Measurements from ENCODE around the gene GFPT2. TPM values are rescaled to one million over a fixed set of nuclear protein-coding genes. Genes with fewer than 3 reads are reported as not detected.
A peak's percentile ranks its signal among the peaks of the same experiment; 100 is the strongest.

The GFPT2 gene
- total and polyA plus RNA-seq, 2 of the 8 experiments (the other 6 are each of a cell fraction or from before 2014, with no cell fraction given): 83.7 to 143 TPM

DNA sequence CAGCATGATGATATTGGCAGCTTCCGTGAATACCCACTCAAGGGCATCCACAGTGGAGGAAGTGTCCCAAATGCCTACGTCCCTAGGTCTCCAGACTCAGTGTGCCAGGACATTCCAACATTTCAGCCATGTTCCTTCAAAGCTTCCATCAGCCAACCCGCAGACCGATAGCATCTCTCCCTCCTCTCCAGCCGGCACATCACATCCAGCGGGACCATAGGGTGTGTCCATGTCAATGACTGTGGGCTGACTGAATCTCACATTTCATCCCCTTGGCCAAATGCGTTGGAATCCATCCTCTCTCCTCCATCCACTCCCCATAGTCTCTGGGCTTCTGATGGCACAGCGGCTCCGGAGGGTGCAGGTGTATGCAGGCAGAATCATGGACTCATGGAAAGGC, 22.2 kb upstream of the GFPT2 start:
- H2BK120ac ChIP-seq (replicated peaks; ENCODE audit: low read depth, low read length): no peak overlapping the region
- H4K20me1 ChIP-seq (replicated peaks in 1 of 2; ENCODE audit: control insufficient read depth in 1 of 2, insufficient read depth in 2 of 2, low read length in 2 of 2): no peaks in the 10 kb centered on the region
- H3K4me3 ChIP-seq (ENCODE audit: extremely low read depth in 1 of 4, insufficient read depth in 2 of 4, low read depth in 3 of 4, low read length in 4 of 4): no peak overlapping the region
- FAIRE-seq (no peak), DNase-seq (ENCODE audit: low read depth in 1 of 2, low spot score in 2 of 2) (no peak)
- H2AK5ac ChIP-seq (ENCODE audit: low read depth, low read length): no peak overlapping the region
- ChIA-PET POLR2A (ENCODE audit: partially characterized antibody) (interaction anchor here (0.7 to 1.1 kb wide), 2 partner anchors 30 to 427 kb away, joined by 3 read pairs; no protein-coding TSS in a partner anchor), CTCF (ENCODE audit: partially characterized antibody) (interaction anchor here (1.1 to 1.4 kb wide), 4 partner anchors 8 to 96 kb away, joined by 3 to 5 read pairs (median 3); no protein-coding TSS in a partner anchor)
- no peaks in the 10 kb centered on the region; a peak in 1 of 7 replicates for H3K27me3 ChIP-seq (replicated peaks in 1 of 4; ENCODE audit: control insufficient read depth in 3 of 4, extremely low read depth in 1 of 4, insufficient read depth in 3 of 4, low read length in 3 of 4)
- no peak overlapping the region for H2BK15ac ChIP-seq (ENCODE audit: low read length)
- no peak overlapping the region for H3K4me2 ChIP-seq (ENCODE audit: insufficient read depth in 1 of 2, low read depth in 2 of 2, low read length in 2 of 2)
- no peak overlapping the region for H2BK5ac ChIP-seq (ENCODE audit: low read depth, low read length)
- no peaks in the 10 kb centered on the region for H3K23me2 ChIP-seq (ENCODE audit: low read depth, low read length)
- H3K9me3 ChIP-seq (ENCODE audit: insufficient read depth in 2 of 2, low read depth in 1 of 2, low read length in 1 of 2): no peaks in the 10 kb centered on the region
- H4K91ac ChIP-seq (replicated peaks; ENCODE audit: insufficient read length, low read length): no peak overlapping the region
- no peak overlapping the region for H3K4ac ChIP-seq (replicated peaks; ENCODE audit: insufficient read length, low read depth, low read length)
- H3K23ac ChIP-seq (ENCODE audit: insufficient read length): no peak overlapping the region
- no peak overlapping the region for H3K27ac ChIP-seq (ENCODE audit: low read depth, low read length)
- H3K56ac ChIP-seq (replicated peaks; ENCODE audit: insufficient read length, low read depth, low read length): no peak overlapping the region
- no peaks in the 10 kb centered on the region for H3K79me1 ChIP-seq (ENCODE audit: low read depth, low read length)
- H3K9ac ChIP-seq (replicated peaks in 1 of 4; ENCODE audit: extremely low read depth in 1 of 4, low read depth in 3 of 4, low read length in 3 of 4): no peak overlapping the region
- H3K4me1 ChIP-seq (replicated peaks in 1 of 4; ENCODE audit: control insufficient read depth in 3 of 4, insufficient read depth in 4 of 4, low read length in 3 of 4): no peaks in the 10 kb centered on the region
- no peaks in the 10 kb centered on the region for H3K36me3 ChIP-seq (ENCODE audit: control insufficient read depth in 2 of 4, insufficient read depth in 4 of 4, low read length in 3 of 4)
- H4K8ac ChIP-seq (ENCODE audit: extremely low read depth, insufficient read depth, low read length): 0 out of 2 replicates have a peak overlapping the region, but pooled peaks have one; percentile 15
- no peak overlapping the region for H3K14ac ChIP-seq (ENCODE audit: insufficient read length)
- H2BK20ac ChIP-seq (ENCODE audit: low read length): no peak overlapping the region
- no peak overlapping the region for H4K5ac ChIP-seq (ENCODE audit: insufficient read length, low read depth, low read length)
- H3K79me2 ChIP-seq (ENCODE audit: control insufficient read depth in 1 of 2, insufficient read depth in 2 of 2, low read length in 2 of 2): no peaks in the 10 kb centered on the region
- no peak for TF ChIP-seq HDAC6 (IDR thresholded peaks at IDR 0.05; ENCODE audit: low read depth, low read length)
- TF ChIP-seq EP300 (IDR thresholded peaks at IDR 0.05; ENCODE audit: borderline replicate concordance in 1 of 2, low read depth in 2 of 2, low read length in 2 of 2): no peak
- TF ChIP-seq CBX8 (IDR thresholded peaks at IDR 0.05; ENCODE audit: borderline replicate concordance, low read depth, low read length): no peak
- TF ChIP-seq CTCF (IDR thresholded peaks at IDR 0.05; ENCODE audit: control extremely low read depth in 1 of 3, insufficient read depth in 1 of 3, low read depth in 1 of 3, low read length in 3 of 3): no peak
- TF ChIP-seq SIN3A (conservative IDR thresholded peaks at IDR 0.05 in 1 of 2, IDR thresholded peaks at IDR 0.05 in 1 of 2; ENCODE audit: low read depth in 1 of 2, low read length in 2 of 2): no peak
- no peak for TF ChIP-seq HDAC2 (IDR thresholded peaks at IDR 0.05; ENCODE audit: borderline replicate concordance in 1 of 2, low read depth in 2 of 2, low read length in 2 of 2)
- no peak overlapping the region for H2AFZ ChIP-seq (ENCODE audit: low read length)
- 92% methylated on average over 9 of the region's 9 CpGs; no CpG with 5 or more reads in 1 of the 2 experiments for WGBS, 2 experiments (ENCODE audit: extremely low coverage in 1 of 2, insufficient coverage in 1 of 2, insufficient read length in 1 of 2, insufficient replicate concordance in 2 of 2, low coverage in 1 of 2, low lambda C conversion rate in 2 of 2, missing lambda C conversion rate in 1 of 2)
- no peak overlapping the region for H2BK12ac ChIP-seq (ENCODE audit: low read depth, low read length)
- no peak overlapping the region for H3K18ac ChIP-seq (ENCODE audit: extremely low read depth, low read length)

Measured in H1 (cell line).